Activated CD4-positive, CD25-positive, alpha-beta regulatory T cell (primary cell): Measurements from ENCODE around the gene PICK1.

Experiments used
- DNase-seq, 4 experiments: peaks; one replicate each; lab custom pipeline; 2025; lab: John Stamatoyannopoulos, UW

The PICK1 gene

DNA sequence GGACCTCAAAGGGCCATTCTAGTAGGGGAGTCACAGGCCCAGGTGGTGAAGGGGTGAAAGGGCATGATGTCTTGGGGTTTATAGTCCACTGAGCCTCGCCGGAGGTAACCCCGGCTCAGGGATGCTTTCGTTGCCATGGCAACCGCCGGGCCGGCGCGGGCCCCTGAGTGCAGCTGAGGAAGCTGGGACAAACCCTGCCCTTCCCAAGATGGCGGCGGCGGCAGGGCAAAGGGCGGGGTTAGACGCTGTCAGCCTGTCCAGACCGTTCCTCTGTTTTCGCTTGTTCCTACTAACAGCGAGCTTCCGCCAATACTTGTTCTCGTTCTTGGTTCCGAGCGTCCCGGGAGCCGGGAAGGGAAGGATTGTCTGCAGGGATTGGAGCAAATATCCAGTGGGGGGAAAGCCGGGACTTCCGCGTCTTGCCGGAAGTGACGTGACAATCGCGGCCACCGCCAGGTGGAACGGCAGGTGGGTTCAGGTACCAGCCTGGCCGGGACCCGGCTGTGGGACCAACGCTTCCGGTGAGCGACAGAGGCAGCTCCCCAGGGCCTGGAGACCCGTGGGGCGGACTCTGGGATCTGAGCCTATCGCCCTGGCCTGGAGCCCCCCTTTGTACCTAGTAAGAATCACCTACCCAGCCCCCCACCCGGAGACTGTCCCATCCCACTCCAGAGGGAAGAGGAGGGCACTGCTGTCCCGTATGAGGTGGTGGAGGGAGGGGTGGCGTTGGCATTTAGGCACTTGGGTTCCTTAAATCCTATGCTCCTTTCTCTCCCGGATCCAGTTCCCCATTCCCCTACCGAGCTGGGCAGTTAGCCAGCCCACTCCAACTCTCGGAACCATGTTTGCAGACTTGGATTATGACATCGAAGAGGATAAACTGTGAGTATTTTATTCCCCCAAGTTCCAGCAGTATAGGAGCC is at the start of gene PICK1:
Gene PICK1 (plus strand): TSS at position 436 of the 923 bp plus-strand sequence. CDS start 406 bp downstream, at position 842.
- peak; percentile 60 to 71 (median 66) for DNase-seq

DNA sequence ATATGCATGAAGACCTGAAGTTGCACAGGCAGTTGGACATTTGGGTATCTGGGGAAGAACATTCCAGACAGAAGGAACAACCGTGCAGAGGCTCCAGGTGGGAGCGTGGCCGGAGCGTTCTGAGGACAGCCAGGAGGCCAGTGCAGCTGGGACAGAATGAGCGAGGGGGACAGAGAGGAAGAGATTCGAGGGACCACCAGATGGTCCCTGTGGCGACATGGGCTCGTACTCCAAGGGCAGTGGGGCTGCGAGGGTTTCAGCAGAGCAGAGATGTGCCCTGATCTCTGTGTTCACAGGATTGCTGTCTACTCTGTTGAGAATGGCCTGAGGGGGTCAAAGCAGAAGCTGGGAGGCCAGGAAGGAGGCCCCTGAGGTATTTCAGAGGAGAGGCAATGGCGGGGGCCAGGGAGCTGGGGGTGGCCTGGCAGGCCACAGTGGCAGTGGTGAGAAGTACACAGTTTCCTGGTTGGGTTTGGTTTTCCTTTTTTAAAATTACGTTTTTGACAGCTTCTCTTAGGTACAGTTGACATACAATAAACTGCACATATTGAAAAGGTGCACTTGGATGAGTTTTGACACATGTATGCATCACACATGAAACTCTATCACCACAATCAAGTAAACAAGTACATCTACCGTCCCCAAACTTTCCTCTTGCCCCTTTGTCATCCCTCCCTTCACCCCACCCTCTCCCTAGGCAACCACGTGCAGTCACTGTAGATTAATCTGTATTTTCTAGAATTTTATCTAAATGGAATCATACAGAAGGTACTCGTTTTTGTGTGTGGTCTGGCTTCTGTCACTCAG is 48.0 kb upstream of the PICK1 start:
- DNase-seq = no peak

DNA sequence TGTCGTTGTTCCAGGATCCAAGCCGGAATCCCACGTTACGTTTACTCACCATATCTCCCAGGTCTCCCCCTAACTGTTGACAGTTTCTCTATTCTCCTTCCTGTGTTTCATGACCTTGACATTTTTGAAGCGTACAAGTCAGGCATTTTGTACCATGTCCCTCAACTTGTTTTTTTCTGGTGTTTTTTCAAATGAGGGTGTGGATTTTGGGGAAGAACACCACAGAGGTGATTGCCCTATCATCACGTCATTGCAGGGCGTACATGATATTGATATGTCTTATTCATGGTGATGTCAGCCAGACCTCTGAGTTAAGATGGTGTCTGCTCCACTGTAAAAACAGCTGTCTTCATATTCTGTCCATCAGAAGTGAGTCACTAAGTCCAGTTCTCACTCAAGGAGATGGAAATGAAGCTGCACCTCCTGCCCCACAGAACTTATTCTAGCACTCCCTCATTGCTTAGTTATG is 44.6 kb upstream of the PICK1 start:
- no peak for DNase-seq

DNA sequence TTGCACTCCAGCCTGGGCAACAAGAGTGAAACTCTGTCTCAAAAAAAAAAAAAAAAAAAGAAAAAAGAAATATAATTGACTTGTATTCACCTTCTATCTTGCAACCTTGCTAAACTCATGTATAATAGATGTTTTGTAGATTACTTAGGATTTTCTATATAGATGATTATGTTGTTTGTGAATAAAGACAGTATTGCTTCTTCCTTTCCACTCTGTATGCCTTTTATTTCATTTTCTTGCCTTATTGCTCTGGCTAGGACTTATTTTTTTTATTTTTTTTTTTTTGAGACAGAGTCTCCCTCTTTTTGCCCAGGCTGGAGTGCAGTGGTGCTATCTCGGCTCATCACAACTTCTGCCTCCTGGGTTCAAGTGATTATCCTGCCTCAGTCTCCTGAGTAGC is 43.1 kb upstream of the PICK1 start:
- DNase-seq = no peak

DNA sequence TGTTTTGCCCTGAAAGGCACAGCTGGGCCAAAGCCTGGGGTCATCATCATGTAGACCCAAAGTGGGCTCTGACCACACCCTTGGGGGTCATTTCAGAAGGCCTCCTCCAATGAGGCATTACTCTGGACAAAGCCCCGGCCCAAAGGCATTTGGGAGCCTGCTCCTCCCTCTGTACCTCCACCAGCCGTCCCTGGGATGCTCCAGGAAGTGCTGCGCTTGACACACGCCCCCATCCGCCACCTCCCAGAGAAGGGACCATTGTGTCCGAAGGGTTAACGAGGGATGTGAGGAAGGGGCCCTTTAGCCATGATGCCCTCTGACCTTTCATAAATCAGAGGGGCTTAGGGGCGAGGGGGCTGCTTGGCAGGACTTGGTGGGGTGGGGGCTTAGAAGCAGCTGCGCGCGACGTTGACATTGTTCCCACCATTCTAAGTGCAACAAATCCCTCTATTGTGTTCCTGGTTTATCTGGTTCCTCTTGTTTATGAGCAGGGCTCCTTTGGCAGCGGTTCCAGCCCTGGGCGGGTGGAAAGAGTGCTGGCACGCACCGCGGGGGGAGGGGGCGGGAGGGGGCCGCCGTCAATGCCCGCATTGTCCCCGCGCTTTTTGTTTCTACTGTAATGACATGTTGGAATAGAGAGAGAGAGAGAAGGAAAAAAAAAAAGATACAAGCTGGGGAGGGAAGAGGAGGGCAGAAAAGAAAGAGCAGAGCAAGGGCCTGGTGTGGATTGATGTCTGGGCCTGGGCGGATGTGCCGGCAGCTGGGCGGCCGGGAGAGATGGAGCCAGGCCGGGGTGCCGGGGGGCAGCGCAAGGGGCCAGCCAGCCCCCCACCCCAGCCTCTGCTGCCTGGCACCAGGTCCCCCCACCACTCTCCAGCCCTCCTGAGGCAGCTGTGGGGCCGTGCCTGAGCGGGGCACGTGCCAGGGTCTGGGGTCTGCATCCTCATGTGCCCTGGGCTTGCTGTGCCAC is 40.7 kb upstream of the PICK1 start:
- DNase-seq = no peak

DNA sequence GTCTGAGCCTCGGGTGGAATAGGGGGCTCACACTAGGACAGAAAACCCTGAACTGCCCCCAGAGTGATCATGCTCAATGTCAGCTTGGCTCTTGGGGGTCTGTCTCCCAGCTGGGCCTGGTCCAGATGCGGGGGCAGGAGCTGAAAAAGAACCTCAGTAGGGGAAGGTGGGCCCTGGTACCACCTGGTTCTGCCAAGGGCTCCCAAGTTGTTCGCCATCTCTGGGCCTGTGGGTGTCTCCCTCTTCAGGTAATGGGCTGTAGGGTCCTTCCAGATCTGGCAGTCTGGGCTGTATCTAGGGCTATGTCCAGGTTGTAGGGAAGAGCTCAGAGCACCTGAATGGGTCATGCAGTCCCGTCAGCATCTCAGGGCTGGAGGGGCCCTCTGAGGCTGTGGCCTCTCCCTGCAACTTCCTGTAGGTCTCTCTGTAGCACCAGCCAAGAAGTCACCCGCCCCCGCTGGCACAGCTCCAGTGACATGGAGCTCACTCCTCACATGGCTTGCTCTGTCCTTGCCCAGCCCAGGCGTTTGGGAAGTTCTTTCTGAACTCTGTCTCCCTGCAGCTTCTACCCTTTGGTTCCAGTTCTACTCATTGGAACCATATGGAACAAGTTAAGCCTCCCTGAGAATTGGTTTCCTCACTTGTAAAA is 39.8 kb upstream of the PICK1 start:
- no peak for DNase-seq

DNA sequence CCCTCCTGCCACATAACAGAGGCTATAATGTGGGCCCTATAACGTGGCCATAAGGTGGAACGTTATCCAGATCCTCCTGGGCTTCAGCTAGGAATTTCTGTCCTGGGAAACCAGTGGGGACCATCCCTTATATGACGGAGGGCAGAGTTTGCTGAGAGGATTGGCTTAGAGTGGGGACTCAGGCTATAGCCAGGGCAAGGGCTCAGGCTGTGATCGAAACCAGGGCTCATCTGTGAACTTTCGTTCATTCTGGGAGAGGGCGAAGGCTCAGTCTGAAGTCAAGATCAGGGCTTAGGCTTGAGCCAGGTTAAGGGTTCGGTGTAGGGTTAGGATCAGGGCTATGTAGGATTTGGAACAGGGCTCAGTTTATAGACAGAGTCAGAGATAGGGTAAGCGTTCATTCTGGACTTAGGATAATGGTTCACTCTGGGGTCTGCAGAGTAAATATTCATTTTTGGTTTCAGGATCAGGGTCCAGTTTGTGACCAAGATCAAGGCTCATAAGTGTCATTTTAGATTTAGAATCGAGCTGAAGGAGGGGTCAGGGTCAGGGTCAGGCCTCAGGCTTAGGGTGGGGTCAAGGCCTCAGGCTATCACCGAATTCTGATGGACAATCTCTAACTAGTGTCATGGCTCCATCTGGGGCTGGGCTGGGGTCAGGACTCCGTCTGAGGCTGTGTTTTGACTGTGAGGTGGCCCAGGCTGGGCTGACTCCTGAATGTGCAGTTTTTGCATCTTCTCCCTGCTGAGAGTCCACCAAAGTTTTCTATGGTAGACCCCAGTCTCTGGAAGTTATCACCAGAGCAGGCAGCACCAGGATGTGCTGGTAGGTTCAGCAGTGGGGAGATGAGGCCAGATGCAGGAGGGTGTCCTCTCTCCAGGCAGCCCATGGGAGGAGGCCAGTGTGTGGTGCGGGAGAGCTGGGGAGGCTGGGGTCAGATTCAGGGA is 39.0 kb upstream of the PICK1 start:
- DNase-seq = no peak

DNA sequence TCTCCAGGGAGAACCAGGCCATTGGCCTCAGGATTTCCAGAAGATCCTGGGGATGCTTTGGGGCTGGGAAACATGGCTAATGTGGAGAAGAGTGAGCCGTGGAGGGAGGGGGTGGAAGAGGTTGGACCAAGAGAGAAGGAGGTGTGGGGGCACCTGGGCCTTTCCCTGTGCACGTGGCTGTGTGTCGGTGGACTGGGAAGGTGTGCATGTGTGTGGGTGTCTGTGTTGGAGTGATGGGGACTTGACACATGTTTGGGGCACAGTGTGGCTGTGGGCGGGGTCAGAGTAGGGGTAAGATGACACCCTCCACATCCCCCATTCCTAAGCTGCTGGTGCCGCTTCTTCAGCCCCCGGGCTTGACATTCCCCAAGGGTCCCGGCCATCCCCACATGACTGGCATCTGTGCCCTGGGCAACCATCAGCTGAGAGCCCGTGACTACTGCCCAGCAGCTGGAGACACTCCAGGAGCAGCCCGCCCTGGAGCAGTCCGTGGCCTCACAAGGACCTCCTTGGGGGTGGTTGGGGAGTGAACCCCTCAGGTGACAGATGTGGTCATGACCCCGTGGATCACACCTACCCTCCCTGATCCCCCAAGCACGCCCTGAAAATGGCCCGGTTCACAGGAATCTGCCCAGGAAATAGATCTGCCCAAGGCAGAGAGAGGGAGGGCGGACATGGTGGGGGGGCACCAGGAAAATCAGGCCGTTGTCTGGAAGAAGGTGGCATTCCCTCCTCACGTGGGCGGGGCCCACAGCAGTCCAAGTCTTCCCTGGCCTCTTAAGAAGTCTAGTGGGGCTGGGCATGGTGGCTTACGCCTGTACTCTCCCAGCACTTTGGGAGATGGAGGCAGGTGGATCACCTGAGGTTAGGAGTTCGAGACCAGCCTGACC is 38.0 kb upstream of the PICK1 start:
- DNase-seq = no peak

DNA sequence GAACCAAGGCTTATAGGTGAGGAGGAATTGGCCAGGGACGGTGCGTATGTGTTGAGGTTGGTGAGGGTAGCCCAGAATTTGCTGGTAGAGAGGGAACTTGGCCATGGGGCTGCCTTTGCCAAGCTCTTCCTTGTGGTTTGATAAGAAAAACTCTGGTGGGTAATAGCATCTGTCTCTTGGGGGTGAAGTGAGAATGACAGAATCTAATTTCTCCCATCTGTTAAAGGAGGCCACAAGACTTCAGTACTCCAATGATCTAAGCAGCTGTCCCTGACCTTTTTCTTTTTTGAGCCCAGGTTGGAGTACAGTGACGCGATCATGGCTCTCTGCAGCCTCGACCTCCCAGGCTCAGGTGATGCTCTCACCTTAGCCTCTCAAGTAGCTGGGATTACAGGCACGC is 36.0 kb upstream of the PICK1 start:
- DNase-seq = no peak

DNA sequence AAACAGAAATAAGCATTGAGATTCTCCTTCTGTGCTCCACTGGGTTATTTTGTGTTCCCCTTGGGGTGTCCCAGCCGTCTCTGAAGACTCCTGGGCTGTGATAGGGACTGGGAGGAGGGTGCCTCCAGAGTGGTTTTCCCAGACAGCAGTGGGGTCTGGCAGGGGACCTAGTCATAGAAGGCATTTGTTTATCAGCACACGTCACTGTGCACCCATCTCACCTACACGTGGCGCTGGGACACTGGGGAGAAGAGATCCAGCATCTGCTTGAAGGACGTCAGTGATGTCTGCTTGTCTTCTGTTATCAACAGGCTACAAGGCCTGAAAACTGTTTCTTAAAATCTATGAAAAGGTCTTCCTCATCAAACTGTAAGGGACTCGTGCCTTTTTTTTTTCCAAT is 34.2 kb upstream of the PICK1 start:
- DNase-seq = no peak

DNA sequence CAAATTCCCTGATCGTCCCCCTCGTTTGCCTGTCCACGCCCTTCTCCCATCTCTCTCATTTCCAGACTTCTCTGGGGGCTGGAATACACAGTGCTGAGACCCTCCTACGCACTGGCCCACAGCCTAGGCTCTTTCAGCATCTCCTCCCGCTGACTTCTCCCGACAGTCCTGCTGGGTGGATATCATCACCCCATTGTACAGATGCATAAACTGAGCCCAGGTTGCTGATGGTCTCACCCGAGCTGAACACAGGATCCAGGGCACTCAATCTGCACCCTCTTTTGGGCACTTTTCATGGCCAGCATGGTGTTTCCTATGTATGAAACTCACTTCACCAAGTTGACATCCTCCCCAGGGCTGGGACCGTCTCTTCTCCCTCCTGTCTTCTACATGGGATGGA is 31.7 kb upstream of the PICK1 start:
- no peak for DNase-seq

DNA sequence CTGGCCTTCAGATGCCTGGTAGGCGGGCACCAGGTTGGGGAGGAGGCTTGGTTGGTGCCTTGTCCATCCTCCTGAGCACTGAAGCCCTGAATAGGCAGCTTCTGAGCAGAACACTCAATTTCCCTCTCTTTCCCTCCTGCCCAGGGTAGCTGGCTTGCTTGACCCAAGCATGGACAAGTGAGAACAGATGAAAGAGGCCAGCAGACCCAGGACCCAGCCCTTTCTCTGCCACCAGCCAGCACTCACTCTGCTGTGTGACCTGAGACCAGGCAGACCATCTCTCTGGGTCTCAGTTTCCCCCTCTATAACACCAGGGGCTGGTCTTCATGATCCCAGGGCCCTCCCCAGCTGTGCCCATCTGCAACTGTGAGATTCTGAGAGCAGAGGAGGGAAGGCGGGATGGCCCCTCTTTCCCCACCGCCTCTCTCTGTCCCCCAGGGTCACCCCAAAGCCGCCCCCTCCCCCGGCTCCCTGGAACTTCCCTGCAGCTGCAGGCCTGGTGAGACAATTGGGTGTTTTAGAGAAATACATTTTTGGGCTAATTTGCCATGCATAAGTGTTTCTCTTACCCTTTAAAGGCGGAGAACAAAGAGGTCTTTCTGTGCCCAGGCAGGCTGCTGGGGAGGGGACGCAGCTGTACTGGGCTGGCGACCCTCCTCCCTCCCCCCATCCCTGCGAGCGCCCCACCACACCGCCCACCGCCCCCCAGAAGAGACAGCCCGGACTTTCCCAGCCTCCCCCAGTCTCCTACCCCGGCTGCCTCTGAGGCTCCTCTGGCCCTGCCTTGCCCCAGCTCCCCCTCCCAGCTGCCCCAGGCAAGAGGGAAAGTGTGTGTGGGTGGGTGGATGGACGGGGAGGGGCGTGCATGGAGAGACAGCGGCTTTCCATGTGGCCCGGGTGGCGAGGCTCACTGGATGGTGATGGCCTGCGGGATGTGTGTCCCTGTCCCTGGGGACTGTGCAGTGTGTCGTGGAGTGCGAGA is 30.8 kb upstream of the PICK1 start:
- no peak for DNase-seq

DNA sequence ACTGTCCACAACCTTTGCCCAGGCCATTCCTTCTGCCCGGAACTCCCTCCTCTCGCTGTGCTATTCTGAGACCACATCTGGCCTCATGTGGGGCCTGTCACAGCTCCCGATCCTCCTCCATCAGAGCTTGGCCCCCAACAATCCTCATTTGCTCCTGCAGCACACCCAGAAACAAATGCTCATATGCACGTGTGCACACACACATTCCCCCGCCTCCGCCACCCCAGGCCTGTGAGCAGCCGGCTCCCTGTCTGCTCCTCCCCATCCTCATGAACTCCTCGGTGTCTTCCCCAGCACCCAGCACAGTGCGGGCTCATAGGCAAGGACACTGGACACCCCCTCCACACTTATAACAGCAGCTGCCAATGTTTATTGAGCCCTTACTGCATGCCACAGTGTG is 29.7 kb upstream of the PICK1 start:
- DNase-seq = no peak

DNA sequence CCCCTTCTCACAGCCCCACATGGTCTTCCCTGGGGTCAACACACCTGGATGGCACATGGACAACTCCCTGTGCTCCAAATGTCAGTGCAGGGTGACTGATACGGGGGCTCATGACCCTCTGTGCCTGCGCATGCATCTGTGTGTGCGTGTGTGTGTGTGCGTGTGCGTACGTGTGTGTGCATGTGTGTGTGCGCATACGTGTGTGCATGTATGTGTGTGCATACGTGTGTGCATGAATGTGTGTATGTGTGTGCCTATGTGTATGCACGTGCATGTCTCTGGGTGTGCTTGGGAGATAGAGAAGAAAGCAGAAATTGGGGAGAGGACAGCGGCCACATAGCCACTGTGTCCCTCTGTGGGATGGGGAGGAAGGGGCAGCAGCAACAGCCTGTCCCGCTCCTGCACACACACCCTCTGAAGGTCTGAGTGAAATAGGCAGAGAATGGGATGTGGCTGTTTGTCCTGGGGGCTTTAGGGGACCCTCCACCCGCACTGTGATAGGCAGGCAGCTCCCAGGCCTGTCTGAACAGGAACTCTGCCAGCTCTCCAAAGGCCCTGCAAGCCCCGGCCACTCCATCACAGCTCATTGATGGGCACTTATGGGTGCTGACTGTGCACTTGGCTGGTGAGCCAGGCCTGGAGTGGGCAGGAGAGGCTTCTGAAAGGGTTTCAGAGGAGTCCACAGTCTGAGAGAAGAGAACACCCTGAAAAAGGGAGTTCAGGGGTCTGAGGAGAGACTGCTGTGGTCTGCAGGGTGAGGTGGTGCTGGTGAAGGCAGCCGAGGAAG is 28.7 kb upstream of the PICK1 start:
- DNase-seq = no peak

DNA sequence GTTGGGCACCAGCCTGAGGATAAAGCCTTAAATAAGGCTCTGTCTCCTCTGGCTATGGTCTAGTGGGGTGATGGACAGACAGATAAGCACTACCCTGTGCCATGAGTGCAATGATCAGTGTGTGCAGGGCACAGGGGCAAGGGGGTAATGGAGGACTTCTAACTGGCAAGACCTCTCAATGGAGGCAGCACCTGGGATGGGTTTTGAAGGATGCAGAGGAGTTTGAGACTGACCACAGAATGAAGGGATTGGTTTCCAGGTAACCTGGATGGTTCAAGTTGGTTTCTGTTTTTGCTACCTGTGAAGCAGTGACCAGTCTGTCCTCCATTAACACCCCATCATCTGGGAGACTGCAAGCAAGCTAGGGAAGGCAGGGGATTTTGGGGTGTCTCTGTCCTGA is 27.8 kb upstream of the PICK1 start:
- DNase-seq = no peak

DNA sequence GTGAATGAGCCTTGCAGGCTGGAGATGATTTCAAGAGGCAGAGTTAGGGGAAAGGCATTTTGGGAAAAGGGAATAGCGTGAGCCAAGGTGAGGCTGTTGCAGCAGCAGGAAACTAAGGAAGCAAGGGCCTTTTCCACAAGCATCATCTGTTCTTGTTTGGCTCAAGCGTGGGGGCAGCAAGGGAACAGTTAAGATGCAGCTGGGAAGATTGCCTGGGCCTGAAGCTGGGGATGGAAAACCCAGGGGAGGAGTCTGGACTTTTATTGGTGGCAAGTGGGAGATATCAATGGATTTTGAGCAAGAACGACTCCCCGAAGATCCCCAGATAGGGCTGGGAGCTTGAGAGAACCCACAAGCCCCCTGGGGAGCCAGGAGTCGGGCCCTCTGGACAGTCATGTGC is 27.3 kb upstream of the PICK1 start:
- DNase-seq = no peak
